GM12892 (cell line): ENCODE results near the gene SPCS1.

Experiments used
- DNase-seq: peaks from one replicate; pipeline ENCODE4 v3.0.0; 2011; ENCODE audit not compliant: insufficient read length
- FAIRE-seq: peaks from 2 replicates; lab custom pipeline; 2011; peaks lifted over from hg19 to GRCh38; lab: Jason Lieb, UNC
- POLR2A ChIP-seq: IDR thresholded peaks from 2 replicates; pipeline ENCODE4 v1.6.1; 2011; ENCODE audit warnings: low read depth, low read length, control low read depth
- POLR2AphosphoS5 ChIP-seq: IDR thresholded peaks from 2 replicates; pipeline ENCODE4 v1.6.1; 2011; ENCODE audit warnings: low read depth, low read length, control low read depth
- TAF1 ChIP-seq: IDR thresholded peaks from 2 replicates; pipeline ENCODE4 v1.6.1; 2011; ENCODE audit warnings: low read depth, mild to moderate bottlenecking, control low read depth, low read length, borderline replicate concordance

SPCS1 gene

GRCh38 chr3:52743721-52744120 lies 37.8 kb downstream of the SPCS1 start:
- no peak for TF ChIP-seq POLR2AphosphoS5
- TF ChIP-seq TAF1 = no peak
- no peak for TF ChIP-seq POLR2A
- no peak for FAIRE-seq
- no peak for DNase-seq

GRCh38 chr3:52752045-52752660 lies 46.2 kb downstream of the SPCS1 start:
- DNase-seq (no peak), FAIRE-seq (no peak)
- TF ChIP-seq POLR2AphosphoS5 = no peak
- no peak for TF ChIP-seq POLR2A
- no peak for TF ChIP-seq TAF1

GRCh38 chr3:52754373-52754772 lies 48.5 kb downstream of the SPCS1 start:
- DNase-seq (no peak), FAIRE-seq (no peak)
- no peak for TF ChIP-seq POLR2A
- no peak for TF ChIP-seq TAF1
- TF ChIP-seq POLR2AphosphoS5 = no peak

GRCh38 chr3:52756141-52756540 lies 50.2 kb downstream of the SPCS1 start:
- no peak for DNase-seq
- TF ChIP-seq POLR2AphosphoS5 (no peak), TAF1 (no peak), POLR2A (no peak)
- FAIRE-seq = no peak
